Liver (tissue), 9 donors: ENCODE results near the gene FGFRL1. TPM values are rescaled to one million over a fixed set of nuclear protein-coding genes. Genes with fewer than 3 reads are reported as not detected.

Experiments
- DNase-seq: peaks from one replicate; pipeline ENCODE4 v3.0.0-alpha.2; 2017; ENCODE audit warnings: low spot score
- H3K27ac ChIP-seq, 2 donors: one replicate each; pipeline ENCODE4 v1.7.0; 2013; ENCODE audit warnings: inconsistent platforms in 2 of 2, low read length in 2 of 2, control low read depth in 1 of 2, low read depth in 1 of 2, mild to moderate bottlenecking in 1 of 2
- H3K27me3 ChIP-seq, 4 donors: one replicate each; pipeline versions ENCODE4 v1.6.1 to v1.7.0; 2013; ENCODE audit warnings: low read length in 3 of 4, inconsistent platforms in 1 of 4, mild to moderate bottlenecking in 1 of 4, moderate library complexity in 1 of 4; ENCODE audit not compliant: control insufficient read depth in 4 of 4, insufficient read depth in 4 of 4
- H3K36me3 ChIP-seq, 4 donors: one replicate each; pipeline versions ENCODE4 v1.6.1 to v1.7.0; 2013; ENCODE audit warnings: low read length in 3 of 4, mild to moderate bottlenecking in 3 of 4, low read depth in 1 of 4, moderate library complexity in 1 of 4; ENCODE audit not compliant: control insufficient read depth in 4 of 4, insufficient read depth in 3 of 4
- H3K4me1 ChIP-seq, 4 donors: one replicate each; pipeline versions ENCODE4 v1.6.1 to v1.7.0; 2013; ENCODE audit warnings: low read length in 3 of 4, mild to moderate bottlenecking in 3 of 4, moderate library complexity in 1 of 4; ENCODE audit not compliant: control insufficient read depth in 4 of 4, insufficient read depth in 4 of 4
- H3K4me3 ChIP-seq, 3 donors: one replicate each; pipeline versions ENCODE4 v1.6.1 to v1.7.0; 2013; ENCODE audit warnings: low read length in 3 of 3, control low read depth in 1 of 3, low read depth in 1 of 3, mild to moderate bottlenecking in 1 of 3
- H3K9ac ChIP-seq, 2 donors: one replicate each; pipeline ENCODE4 v1.7.0; 2013; ENCODE audit warnings: low read length in 2 of 2, mild to moderate bottlenecking in 2 of 2, moderate library complexity in 2 of 2, control low read depth in 1 of 2, low read depth in 1 of 2
- H3K9me3 ChIP-seq, 4 donors: one replicate each; pipeline versions ENCODE4 v1.6.1 to v1.7.0; 2013; ENCODE audit warnings: low read length in 3 of 4; ENCODE audit not compliant: control insufficient read depth in 4 of 4
- EGR1 ChIP-seq, 2 donors: IDR thresholded peaks; 2 replicates each; pipeline ENCODE4 v1.6.1; 2016 to 2018; ENCODE audit warnings: antibody characterized with exemption in 2 of 2, low read depth in 2 of 2
- FOXA1 ChIP-seq: IDR thresholded peaks from 2 replicates; pipeline ENCODE4 v1.6.1; 2016; ENCODE audit warnings: antibody characterized with exemption
- FOXA2 ChIP-seq: IDR thresholded peaks from 2 replicates; pipeline ENCODE4 v1.6.1; 2016; ENCODE audit warnings: antibody characterized with exemption
- GABPA ChIP-seq, 2 donors: IDR thresholded peaks in 1 of 2; conservative IDR thresholded peaks in 1 of 2; 2 replicates each; pipeline ENCODE4 v1.6.1; 2016; ENCODE audit warnings: antibody characterized with exemption in 2 of 2, mild to moderate bottlenecking in 1 of 2, moderate library complexity in 1 of 2
- HNF4A ChIP-seq, 2 donors: conservative IDR thresholded peaks; 2 replicates each; pipeline ENCODE4 v1.6.1; 2016; ENCODE audit warnings: antibody characterized with exemption in 2 of 2, mild to moderate bottlenecking in 2 of 2
- HNF4G ChIP-seq: IDR thresholded peaks from 2 replicates; pipeline ENCODE4 v1.6.1; 2016; ENCODE audit warnings: antibody characterized with exemption
- JUND ChIP-seq, 2 donors: IDR thresholded peaks; 2 replicates each; pipeline ENCODE4 v1.6.1; 2016; ENCODE audit warnings: antibody characterized with exemption in 2 of 2
- MAX ChIP-seq: IDR thresholded peaks from 2 replicates; pipeline ENCODE4 v1.6.1; 2016; ENCODE audit warnings: antibody characterized with exemption
- NR2F2 ChIP-seq: IDR thresholded peaks from 2 replicates; pipeline ENCODE4 v1.6.1; 2016; ENCODE audit warnings: antibody characterized with exemption
- RAD21 ChIP-seq, 2 donors: IDR thresholded peaks; 2 replicates each; pipeline ENCODE4 v1.6.1; 2016; ENCODE audit warnings: antibody characterized with exemption in 2 of 2, mild to moderate bottlenecking in 2 of 2
- REST ChIP-seq: IDR thresholded peaks from 2 replicates; pipeline ENCODE4 v1.6.1; 2016; ENCODE audit warnings: antibody characterized with exemption, mild to moderate bottlenecking
- RXRA ChIP-seq, 2 donors: IDR thresholded peaks; 2 replicates each; pipeline ENCODE4 v1.6.1; 2017 to 2018; ENCODE audit warnings: antibody characterized with exemption in 2 of 2, mild to moderate bottlenecking in 1 of 2
- SP1 ChIP-seq: IDR thresholded peaks from 2 replicates; pipeline ENCODE4 v1.6.1; 2018; ENCODE audit warnings: antibody characterized with exemption, mild to moderate bottlenecking
- TAF1 ChIP-seq: conservative IDR thresholded peaks from 2 replicates; pipeline ENCODE4 v1.6.1; 2016; ENCODE audit warnings: antibody characterized with exemption, mild to moderate bottlenecking
- YY1 ChIP-seq: IDR thresholded peaks from 2 replicates; pipeline ENCODE4 v1.6.1; 2016; ENCODE audit warnings: antibody characterized with exemption, mild to moderate bottlenecking
- ZBTB33 ChIP-seq: IDR thresholded peaks from 2 replicates; pipeline ENCODE4 v1.6.1; 2016; ENCODE audit warnings: antibody characterized with exemption
- WGBS: extraction: QIAGEN DNeasy Blood & Tissue Kit; methylation state at CpG from one replicate; pipeline ENCODE4 v1.1.7; 2013; 5-methylcytosine and 5-hydroxymethylcytosine counted together
- polyA plus RNA-seq, 2 donors: library from polyadenylated mRNA; stranded (reverse) in 1 of 2; unstranded in 1 of 2; fragments of 200-250 nt in 1 of 2; fragments of >200 nt in 1 of 2; fragmentation: Nextera tagmentation in 1 of 2; extraction: Ambion mirVana in 1 of 2; gene quantifications; one replicate each; pipeline versions ENCODE4 v1.2.1 to v1.2.3, GENCODE V29; 2013 to 2015
- total RNA-seq, 2 donors: library from RNA; depleted of rRNA; stranded (reverse); fragments of >200 nt; gene quantifications; one replicate each; pipeline ENCODE4 v1.2.3, GENCODE V29; 2014
- TF ChIP-seq, protein P1 (sequence below): fragments of 150-350 bp; IDR thresholded peaks from 2 replicates; pipeline ENCODE4 v1.5.1; 2017; ENCODE audit warnings: improper control_type of control experiment, low read depth, low read length; ENCODE audit not compliant: missing input control
- TF ChIP-seq, protein P2 (sequence below): IDR thresholded peaks from 2 replicates; pipeline ENCODE4 v1.6.1; 2016; ENCODE audit warnings: antibody characterized with exemption
- donor health status: healthy.
- donor health status: healthy.
- donor health status: healthy.
- donor health status: healthy.
- donor health status: healthy.

Gene FGFRL1
- total and polyA plus RNA-seq, 4 donors = 14.2 to 49.1 (median 22.4) TPM

DNA sequence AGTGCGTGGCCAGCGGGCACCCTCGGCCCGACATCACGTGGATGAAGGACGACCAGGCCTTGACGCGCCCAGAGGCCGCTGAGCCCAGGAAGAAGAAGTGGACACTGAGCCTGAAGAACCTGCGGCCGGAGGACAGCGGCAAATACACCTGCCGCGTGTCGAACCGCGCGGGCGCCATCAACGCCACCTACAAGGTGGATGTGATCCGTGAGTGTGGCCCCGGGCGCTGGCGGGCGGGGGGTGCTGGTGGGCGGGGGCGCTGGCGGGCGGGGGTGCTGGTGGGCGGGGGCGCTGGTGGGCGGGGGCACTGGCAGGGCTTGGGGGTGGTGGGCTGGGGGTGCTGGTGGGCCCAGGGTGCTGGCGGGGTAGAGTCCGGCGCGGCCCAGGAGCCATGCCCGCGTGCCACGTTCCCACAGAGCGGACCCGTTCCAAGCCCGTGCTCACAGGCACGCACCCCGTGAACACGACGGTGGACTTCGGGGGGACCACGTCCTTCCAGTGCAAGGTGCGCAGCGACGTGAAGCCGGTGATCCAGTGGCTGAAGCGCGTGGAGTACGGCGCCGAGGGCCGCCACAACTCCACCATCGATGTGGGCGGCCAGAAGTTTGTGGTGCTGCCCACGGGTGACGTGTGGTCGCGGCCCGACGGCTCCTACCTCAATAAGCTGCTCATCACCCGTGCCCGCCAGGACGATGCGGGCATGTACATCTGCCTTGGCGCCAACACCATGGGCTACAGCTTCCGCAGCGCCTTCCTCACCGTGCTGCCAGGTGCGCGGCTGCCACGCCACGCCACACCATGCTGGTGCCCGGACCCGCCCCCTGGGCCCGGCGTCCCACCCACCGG is 12.7 kb downstream of the FGFRL1 start:
- Histone ChIP-seq H3K9me3 (no peaks in the 10 kb centered on the region), H3K27me3 (no peaks in the 10 kb centered on the region), H3K4me1 (peaks cover 0 to 8% (median 0%) of the 10 kb centered on the region in 4 donors), H3K4me3 (no peak overlapping the region), H3K36me3 (peaks cover 0 to 17% (median 10%) of the 10 kb centered on the region in 4 donors), H3K9ac (no peak overlapping the region), H3K27ac (no peak overlapping the region)
- 98% methylated on average over 83 of the region's 83 CpGs for WGBS
- no peak for TF ChIP-seq TAF1
- no peak for TF ChIP-seq MAX
- no peak for TF ChIP-seq SP1
- TF ChIP-seq RXRA (IDR thresholded peaks at IDR 0.05) = no peak
- no peak for TF ChIP-seq YY1
- TF ChIP-seq JUND (IDR thresholded peaks at IDR 0.05) = no peak
- TF ChIP-seq EGR1 (IDR thresholded peaks at IDR 0.05; ENCODE audit: low read depth in 2 of 2) = no peak
- TF ChIP-seq REST = no peak
- no peak for TF ChIP-seq FOXA2
- TF ChIP-seq HNF4G = no peak
- no peak for TF ChIP-seq FOXA1
- no peak for TF ChIP-seq RAD21 (IDR thresholded peaks at IDR 0.05)
- DNase-seq = no peak

GRCh38 chr4:1024882-1025545 is 13.6 kb downstream of the FGFRL1 start:
- peaks cover 0 to 17% (median 10%) of the 10 kb centered on the region in 4 donors for H3K36me3 ChIP-seq
- 91% methylated on average over 32 of the region's 32 CpGs for WGBS
- H3K9ac ChIP-seq = no peak overlapping the region
- H3K27me3 ChIP-seq = no peaks in the 10 kb centered on the region
- DNase-seq = no peak
- no peaks in the 10 kb centered on the region for H3K9me3 ChIP-seq
- no peak overlapping the region for H3K4me3 ChIP-seq
- peaks cover 0 to 8% (median 0%) of the 10 kb centered on the region in 4 donors for H3K4me1 ChIP-seq
- no peak overlapping the region for H3K27ac ChIP-seq
- TF ChIP-seq RAD21 (IDR thresholded peaks at IDR 0.05) (no peak), RXRA (IDR thresholded peaks at IDR 0.05) (no peak), MAX (no peak), ZBTB33 (no peak), SP1 (no peak), NR2F2 (no peak), EGR1 (IDR thresholded peaks at IDR 0.05; ENCODE audit: low read depth in 2 of 2) (no peak), YY1 (no peak), HNF4G (no peak), HNF4A (conservative IDR thresholded peaks at IDR 0.05) (no peak), TAF1 (no peak), FOXA2 (no peak), REST (no peak), GABPA (IDR thresholded peaks at IDR 0.05 in 1 of 2, conservative IDR thresholded peaks at IDR 0.05 in 1 of 2) (no peak)
- TF ChIP-seq, protein P1, sequence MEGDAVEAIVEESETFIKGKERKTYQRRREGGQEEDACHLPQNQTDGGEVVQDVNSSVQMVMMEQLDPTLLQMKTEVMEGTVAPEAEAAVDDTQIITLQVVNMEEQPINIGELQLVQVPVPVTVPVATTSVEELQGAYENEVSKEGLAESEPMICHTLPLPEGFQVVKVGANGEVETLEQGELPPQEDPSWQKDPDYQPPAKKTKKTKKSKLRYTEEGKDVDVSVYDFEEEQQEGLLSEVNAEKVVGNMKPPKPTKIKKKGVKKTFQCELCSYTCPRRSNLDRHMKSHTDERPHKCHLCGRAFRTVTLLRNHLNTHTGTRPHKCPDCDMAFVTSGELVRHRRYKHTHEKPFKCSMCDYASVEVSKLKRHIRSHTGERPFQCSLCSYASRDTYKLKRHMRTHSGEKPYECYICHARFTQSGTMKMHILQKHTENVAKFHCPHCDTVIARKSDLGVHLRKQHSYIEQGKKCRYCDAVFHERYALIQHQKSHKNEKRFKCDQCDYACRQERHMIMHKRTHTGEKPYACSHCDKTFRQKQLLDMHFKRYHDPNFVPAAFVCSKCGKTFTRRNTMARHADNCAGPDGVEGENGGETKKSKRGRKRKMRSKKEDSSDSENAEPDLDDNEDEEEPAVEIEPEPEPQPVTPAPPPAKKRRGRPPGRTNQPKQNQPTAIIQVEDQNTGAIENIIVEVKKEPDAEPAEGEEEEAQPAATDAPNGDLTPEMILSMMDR = no peak
- TF ChIP-seq, protein P2, sequence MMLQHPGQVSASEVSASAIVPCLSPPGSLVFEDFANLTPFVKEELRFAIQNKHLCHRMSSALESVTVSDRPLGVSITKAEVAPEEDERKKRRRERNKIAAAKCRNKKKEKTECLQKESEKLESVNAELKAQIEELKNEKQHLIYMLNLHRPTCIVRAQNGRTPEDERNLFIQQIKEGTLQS = no peak
